ENCODE data around the gene ZNF827. TPM values are rescaled to one million over a fixed set of nuclear protein-coding genes. Genes with fewer than 3 reads are reported as not detected.
A peak's percentile ranks its signal among the peaks of the same experiment; 100 is the strongest.

Gene ZNF827
- polyA plus RNA-seq, 4 donors: 3.5 to 30.0 (median 7.5) TPM

DNA sequence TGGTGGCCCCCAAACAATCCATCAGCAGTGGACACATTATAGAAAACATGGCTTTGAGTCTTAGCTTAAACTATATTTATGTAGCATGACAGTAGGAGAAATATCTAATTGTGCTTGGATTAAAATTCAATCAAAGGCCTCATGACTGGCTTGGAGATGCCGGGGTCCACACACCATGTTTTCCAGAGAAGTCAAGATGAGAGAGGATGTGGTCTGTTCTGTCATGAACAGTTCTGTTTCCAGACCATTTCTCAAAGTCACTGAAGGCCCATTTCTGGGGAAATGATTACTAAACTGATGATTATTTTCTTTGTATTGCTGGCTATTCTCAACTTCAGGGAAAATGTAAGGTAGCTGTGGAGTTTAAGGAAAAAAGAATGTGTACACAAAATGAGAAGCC lies 182.4 kb downstream of the ZNF827 start:
- no peak for DNase-seq
- Histone ChIP-seq H3K9me3 (ENCODE audit: control insufficient read depth in 2 of 2, insufficient read depth in 1 of 2, low read depth in 1 of 2, low read length in 1 of 2) (peaks cover 0 to 7% of the 10 kb centered on the region in 2 donors), H3K36me3 (ENCODE audit: control insufficient read depth in 3 of 3, insufficient read depth in 2 of 3, low read depth in 1 of 3, low read length in 3 of 3) (peaks cover 0 to 21% (median 11%) of the 10 kb centered on the region in 3 donors), H3K27ac (ENCODE audit: low read depth in 1 of 3, low read length in 2 of 3) (no peak overlapping the region), H3K4me1 (ENCODE audit: control insufficient read depth in 3 of 3, insufficient read depth in 2 of 3, low read depth in 1 of 3, low read length in 2 of 3) (no peaks in the 10 kb centered on the region), H3K4me3 (ENCODE audit: low read depth in 1 of 3, low read length in 3 of 3) (no peak overlapping the region), H3K27me3 (ENCODE audit: control insufficient read depth in 3 of 3, insufficient read depth in 3 of 3, low read length in 3 of 3) (no peaks in the 10 kb centered on the region)
- 89 to 93% (median 93%) methylated on average over 1 of the region's 1 CpG for WGBS, 3 donors
- FAIRE-seq: no peak

DNA sequence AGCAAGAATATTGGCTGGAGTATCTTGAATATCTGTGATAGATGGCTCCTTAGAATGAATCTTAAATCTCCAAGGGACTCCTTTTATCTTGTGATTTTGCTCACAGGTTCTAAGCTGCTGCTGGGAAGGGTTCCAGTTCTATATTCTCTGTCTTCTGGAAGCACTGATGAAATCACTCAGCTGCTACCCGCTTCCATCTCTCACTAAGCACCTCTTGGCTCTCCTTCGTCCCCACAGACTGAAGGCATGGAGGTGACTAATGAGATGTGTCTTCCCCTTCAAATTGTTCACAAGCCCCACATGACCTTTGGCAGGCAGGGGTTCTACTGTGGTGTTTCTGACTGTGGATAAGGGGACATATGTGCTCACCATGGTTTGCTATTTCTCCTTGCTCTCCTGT lies 182.8 kb downstream of the ZNF827 start:
- Histone ChIP-seq H3K36me3 (ENCODE audit: control insufficient read depth in 3 of 3, insufficient read depth in 2 of 3, low read depth in 1 of 3, low read length in 3 of 3) (peaks cover 0 to 17% (median 8%) of the 10 kb centered on the region in 3 donors), H3K27ac (ENCODE audit: low read depth in 1 of 3, low read length in 2 of 3) (no peak overlapping the region), H3K9me3 (ENCODE audit: control insufficient read depth in 2 of 2, insufficient read depth in 1 of 2, low read depth in 1 of 2, low read length in 1 of 2) (peaks cover 0 to 8% of the 10 kb centered on the region in 2 donors), H3K4me3 (ENCODE audit: low read depth in 1 of 3, low read length in 3 of 3) (no peak overlapping the region), H3K4me1 (ENCODE audit: control insufficient read depth in 3 of 3, insufficient read depth in 2 of 3, low read depth in 1 of 3, low read length in 2 of 3) (no peaks in the 10 kb centered on the region), H3K27me3 (ENCODE audit: control insufficient read depth in 3 of 3, insufficient read depth in 3 of 3, low read length in 3 of 3) (no peaks in the 10 kb centered on the region)
- no peak for FAIRE-seq
- 88 to 98% (median 91%) methylated on average over 2 of the region's 2 CpGs for WGBS, 3 donors
- no peak for DNase-seq

DNA sequence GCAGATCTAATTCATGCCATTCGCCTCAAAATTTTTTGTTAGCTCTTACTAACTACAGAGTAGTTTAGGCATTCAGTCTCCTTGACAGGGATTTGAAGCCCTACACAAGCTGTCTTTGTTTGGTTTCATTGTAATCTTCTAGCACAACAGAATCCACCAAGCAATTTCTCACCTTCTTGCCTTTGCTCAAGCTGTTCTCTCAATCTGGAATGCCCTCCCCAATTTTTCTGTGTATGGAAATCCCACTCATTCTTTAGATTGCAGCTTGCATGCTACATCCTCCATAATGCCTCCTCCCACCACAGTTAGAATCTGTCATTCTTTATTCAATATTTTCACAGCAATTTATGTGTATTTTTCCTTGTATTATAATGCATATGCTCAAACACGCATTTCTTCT lies 195.0 kb downstream of the ZNF827 start:
- peaks cover 0 to 3% (median 0%) of the 10 kb centered on the region in 3 donors for H3K4me1 ChIP-seq (ENCODE audit: control insufficient read depth in 3 of 3, insufficient read depth in 2 of 3, low read depth in 1 of 3, low read length in 2 of 3)
- H3K9me3 ChIP-seq (ENCODE audit: control insufficient read depth in 2 of 2, insufficient read depth in 1 of 2, low read depth in 1 of 2, low read length in 1 of 2): no peaks in the 10 kb centered on the region
- H3K4me3 ChIP-seq (ENCODE audit: low read depth in 1 of 3, low read length in 3 of 3): no peak overlapping the region
- DNase-seq (no peak), FAIRE-seq (no peak)
- no peaks in the 10 kb centered on the region for H3K36me3 ChIP-seq (ENCODE audit: control insufficient read depth in 3 of 3, insufficient read depth in 2 of 3, low read depth in 1 of 3, low read length in 3 of 3)
- no peak overlapping the region for H3K27ac ChIP-seq (ENCODE audit: low read depth in 1 of 3, low read length in 2 of 3)
- no peaks in the 10 kb centered on the region for H3K27me3 ChIP-seq (ENCODE audit: control insufficient read depth in 3 of 3, insufficient read depth in 3 of 3, low read length in 3 of 3)
- WGBS, 3 donors: 84 to 92% (median 87%) methylated on average over 2 of the region's 2 CpGs

DNA sequence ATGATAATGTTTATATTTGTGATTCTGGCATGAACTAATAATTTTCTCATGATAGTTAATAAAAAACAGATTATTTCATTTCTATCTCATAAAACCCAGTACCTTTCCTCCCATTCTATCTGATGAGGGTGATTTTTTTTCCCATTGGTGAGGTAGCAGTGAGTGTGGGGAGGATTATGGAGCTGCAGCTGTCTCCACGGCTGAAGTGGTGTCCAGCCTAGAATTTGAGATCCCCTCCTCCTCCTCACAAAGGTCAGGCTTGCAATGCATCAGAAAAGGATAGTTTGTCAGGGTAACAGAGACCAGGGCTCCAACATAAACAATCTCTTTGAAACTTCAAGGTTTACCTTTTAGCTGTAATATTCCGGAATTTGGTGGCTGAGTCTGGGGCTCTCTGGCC lies 197.8 kb downstream of the ZNF827 start:
- FAIRE-seq: no peak
- Histone ChIP-seq H3K36me3 (ENCODE audit: control insufficient read depth in 3 of 3, insufficient read depth in 2 of 3, low read depth in 1 of 3, low read length in 3 of 3) (no peaks in the 10 kb centered on the region), H3K4me3 (ENCODE audit: low read depth in 1 of 3, low read length in 3 of 3) (no peak overlapping the region), H3K4me1 (ENCODE audit: control insufficient read depth in 3 of 3, insufficient read depth in 2 of 3, low read depth in 1 of 3, low read length in 2 of 3) (peaks cover 0 to 11% (median 0%) of the 10 kb centered on the region in 3 donors), H3K9me3 (ENCODE audit: control insufficient read depth in 2 of 2, insufficient read depth in 1 of 2, low read depth in 1 of 2, low read length in 1 of 2) (no peaks in the 10 kb centered on the region), H3K27ac (ENCODE audit: low read depth in 1 of 3, low read length in 2 of 3) (no peak overlapping the region), H3K27me3 (ENCODE audit: control insufficient read depth in 3 of 3, insufficient read depth in 3 of 3, low read length in 3 of 3) (no peaks in the 10 kb centered on the region)
- DNase-seq: no peak
- 71 to 100% (median 86%) methylated on average over 2 of the region's 2 CpGs for WGBS, 3 donors

DNA sequence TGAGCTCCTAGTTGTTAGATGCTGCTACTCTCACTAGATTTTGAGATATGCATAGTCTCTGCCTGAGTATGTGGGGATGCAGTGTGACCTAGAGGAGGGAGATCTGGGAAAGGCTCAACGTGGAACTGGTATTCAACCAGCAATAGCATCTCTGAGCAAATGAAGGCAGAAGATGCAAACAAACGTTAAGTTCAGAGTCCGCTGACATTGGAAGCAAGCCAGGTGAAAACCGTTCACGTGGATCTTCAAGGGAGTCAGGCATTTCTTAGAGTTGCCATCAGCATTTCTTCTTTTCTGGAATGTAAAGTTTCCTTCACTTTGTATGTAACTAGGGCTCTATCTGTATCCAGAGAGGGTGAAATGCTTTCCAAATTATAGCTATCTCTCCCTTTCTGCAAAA lies 198.8 kb downstream of the ZNF827 start:
- Histone ChIP-seq H3K27me3 (ENCODE audit: control insufficient read depth in 3 of 3, insufficient read depth in 3 of 3, low read length in 3 of 3) (no peaks in the 10 kb centered on the region), H3K4me3 (ENCODE audit: low read depth in 1 of 3, low read length in 3 of 3) (no peak overlapping the region), H3K36me3 (ENCODE audit: control insufficient read depth in 3 of 3, insufficient read depth in 2 of 3, low read depth in 1 of 3, low read length in 3 of 3) (no peaks in the 10 kb centered on the region), H3K27ac (ENCODE audit: low read depth in 1 of 3, low read length in 2 of 3) (no peak overlapping the region), H3K9me3 (ENCODE audit: control insufficient read depth in 2 of 2, insufficient read depth in 1 of 2, low read depth in 1 of 2, low read length in 1 of 2) (no peaks in the 10 kb centered on the region), H3K4me1 (ENCODE audit: control insufficient read depth in 3 of 3, insufficient read depth in 2 of 3, low read depth in 1 of 3, low read length in 2 of 3) (peaks cover 0 to 19% (median 0%) of the 10 kb centered on the region in 3 donors)
- peak; percentile 80 to 88 for DNase-seq
- WGBS, 3 donors: 8 to 34% (median 29%) methylated on average over 5 of the region's 5 CpGs
- no peak for FAIRE-seq

DNA sequence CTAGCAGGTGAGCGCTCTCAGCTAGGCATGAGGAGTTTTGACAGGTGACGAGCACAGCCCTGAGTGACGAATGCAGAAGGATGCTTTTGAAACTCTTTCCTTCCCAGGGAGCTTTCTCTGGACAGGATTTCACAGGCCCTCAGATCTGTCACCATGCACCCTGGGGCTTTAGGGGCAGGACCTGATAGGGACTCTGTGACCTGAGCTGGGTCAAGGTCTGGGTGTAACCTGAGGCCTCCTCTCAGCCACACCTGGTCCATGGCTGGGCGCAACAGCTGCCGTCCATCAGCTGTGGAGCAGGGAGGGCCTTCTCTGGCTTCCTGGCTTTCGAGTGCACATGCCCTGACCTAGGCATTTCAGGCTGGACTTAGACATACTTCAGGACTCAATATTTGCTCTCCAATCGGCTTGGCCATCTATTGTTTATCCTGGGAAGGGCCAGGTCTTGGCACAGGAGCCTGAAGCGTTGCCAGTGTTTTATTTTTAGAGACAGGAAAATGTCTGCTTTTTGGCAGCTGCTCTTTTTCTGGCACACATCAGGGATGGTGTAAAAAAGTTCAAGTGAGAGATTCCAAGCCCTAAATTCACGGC lies 202.3 kb downstream of the ZNF827 start:
- FAIRE-seq: no peak

DNA sequence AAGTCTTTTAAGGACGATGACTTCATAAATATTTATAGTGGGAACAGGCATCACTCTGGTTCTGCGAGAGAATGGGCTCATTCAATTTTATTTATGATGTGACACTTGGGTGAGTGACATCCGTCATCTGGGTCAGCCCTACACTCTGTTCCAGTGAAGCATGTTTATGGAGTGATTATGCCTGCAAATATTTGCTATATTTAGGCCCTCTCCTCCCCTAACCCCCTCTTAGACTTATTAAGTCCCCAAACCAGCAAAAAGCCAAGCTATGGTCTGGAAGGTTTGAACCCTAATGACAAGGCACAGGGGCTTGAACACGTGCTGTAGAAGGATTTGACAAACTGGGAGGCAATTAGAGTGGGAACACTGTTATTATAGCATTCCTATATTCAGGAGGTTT lies 202.8 kb downstream of the ZNF827 start:
- no peaks in the 10 kb centered on the region for H3K9me3 ChIP-seq (ENCODE audit: control insufficient read depth in 2 of 2, insufficient read depth in 1 of 2, low read depth in 1 of 2, low read length in 1 of 2)
- no peak for FAIRE-seq
- H3K36me3 ChIP-seq (ENCODE audit: control insufficient read depth in 3 of 3, insufficient read depth in 2 of 3, low read depth in 1 of 3, low read length in 3 of 3): no peaks in the 10 kb centered on the region
- H3K4me3 ChIP-seq (ENCODE audit: low read depth in 1 of 3, low read length in 3 of 3): no peak overlapping the region
- H3K4me1 ChIP-seq (ENCODE audit: control insufficient read depth in 3 of 3, insufficient read depth in 2 of 3, low read depth in 1 of 3, low read length in 2 of 3): peaks cover 0 to 45% (median 17%) of the 10 kb centered on the region in 3 donors
- H3K27ac ChIP-seq (ENCODE audit: low read depth in 1 of 3, low read length in 2 of 3): peak overlapping the region in 1 of 3 donors; percentile 60
- H3K27me3 ChIP-seq (ENCODE audit: control insufficient read depth in 3 of 3, insufficient read depth in 3 of 3, low read length in 3 of 3): no peaks in the 10 kb centered on the region
- WGBS, 3 donors: 73 to 79% (median 75%) methylated on average over 4 of the region's 4 CpGs
- DNase-seq: no peak

More for the DNA sequence above, 202.3 kb downstream of the ZNF827 start:
- H3K4me1 ChIP-seq (ENCODE audit: control insufficient read depth in 3 of 3, insufficient read depth in 2 of 3, low read depth in 1 of 3, low read length in 2 of 3): peaks cover 0 to 41% (median 17%) of the 10 kb centered on the region in 3 donors
- no peaks in the 10 kb centered on the region for H3K9me3 ChIP-seq (ENCODE audit: control insufficient read depth in 2 of 2, insufficient read depth in 1 of 2, low read depth in 1 of 2, low read length in 1 of 2)
- H3K36me3 ChIP-seq (ENCODE audit: control insufficient read depth in 3 of 3, insufficient read depth in 2 of 3, low read depth in 1 of 3, low read length in 3 of 3): no peaks in the 10 kb centered on the region
- H3K27ac ChIP-seq (ENCODE audit: low read depth in 1 of 3, low read length in 2 of 3): peak overlapping the region in 2 of 3 donors; percentile 25 to 60
- no peak overlapping the region for H3K4me3 ChIP-seq (ENCODE audit: low read depth in 1 of 3, low read length in 3 of 3)
- WGBS, 3 donors: 47 to 65% (median 60%) methylated on average over 9 of the region's 9 CpGs
- H3K27me3 ChIP-seq (ENCODE audit: control insufficient read depth in 3 of 3, insufficient read depth in 3 of 3, low read length in 3 of 3): no peaks in the 10 kb centered on the region
- no peak for DNase-seq

DNA sequence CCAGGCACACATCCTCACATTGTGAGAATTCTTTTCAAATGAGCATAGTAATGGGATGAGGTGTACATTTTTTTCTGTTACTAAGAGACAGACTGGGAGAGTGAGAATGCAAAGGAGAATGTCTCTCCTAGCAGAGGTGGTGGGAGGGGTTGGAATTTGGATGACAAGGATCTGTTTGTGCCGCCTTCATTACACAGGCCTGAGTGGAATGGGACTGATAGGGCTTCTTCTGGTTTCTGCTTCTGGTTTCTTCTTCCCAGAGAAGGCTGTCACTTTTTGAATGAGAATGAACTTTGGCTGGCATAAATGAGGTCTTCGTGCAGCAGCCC lies 203.3 kb downstream of the ZNF827 start:
- FAIRE-seq (no peak), DNase-seq (peak in 1 of 2 donors; percentile 69)
- Histone ChIP-seq H3K9me3 (ENCODE audit: control insufficient read depth in 2 of 2, insufficient read depth in 1 of 2, low read depth in 1 of 2, low read length in 1 of 2) (no peaks in the 10 kb centered on the region), H3K4me3 (ENCODE audit: low read depth in 1 of 3, low read length in 3 of 3) (no peak overlapping the region), H3K4me1 (ENCODE audit: control insufficient read depth in 3 of 3, insufficient read depth in 2 of 3, low read depth in 1 of 3, low read length in 2 of 3) (peaks cover 0 to 47% (median 17%) of the 10 kb centered on the region in 3 donors), H3K36me3 (ENCODE audit: control insufficient read depth in 3 of 3, insufficient read depth in 2 of 3, low read depth in 1 of 3, low read length in 3 of 3) (no peaks in the 10 kb centered on the region), H3K27me3 (ENCODE audit: control insufficient read depth in 3 of 3, insufficient read depth in 3 of 3, low read length in 3 of 3) (no peaks in the 10 kb centered on the region), H3K27ac (ENCODE audit: low read depth in 1 of 3, low read length in 2 of 3) (peak overlapping the region in 1 of 3 donors; percentile 60)
- 29 to 53% (median 39%) methylated on average over 2 of the region's 2 CpGs for WGBS, 3 donors

Data from small intestine (tissue), 7 donors.